DMS153 treated with DMSO at 0.1 percent for 48 hours (cell line): ENCODE results near the gene HNF4A.

Experiments used
- DNase-seq: peaks from one replicate; lab custom pipeline; 2025; ENCODE audit not compliant: unreplicated experiment; lab: John Stamatoyannopoulos, UW

HNF4A gene

DNA sequence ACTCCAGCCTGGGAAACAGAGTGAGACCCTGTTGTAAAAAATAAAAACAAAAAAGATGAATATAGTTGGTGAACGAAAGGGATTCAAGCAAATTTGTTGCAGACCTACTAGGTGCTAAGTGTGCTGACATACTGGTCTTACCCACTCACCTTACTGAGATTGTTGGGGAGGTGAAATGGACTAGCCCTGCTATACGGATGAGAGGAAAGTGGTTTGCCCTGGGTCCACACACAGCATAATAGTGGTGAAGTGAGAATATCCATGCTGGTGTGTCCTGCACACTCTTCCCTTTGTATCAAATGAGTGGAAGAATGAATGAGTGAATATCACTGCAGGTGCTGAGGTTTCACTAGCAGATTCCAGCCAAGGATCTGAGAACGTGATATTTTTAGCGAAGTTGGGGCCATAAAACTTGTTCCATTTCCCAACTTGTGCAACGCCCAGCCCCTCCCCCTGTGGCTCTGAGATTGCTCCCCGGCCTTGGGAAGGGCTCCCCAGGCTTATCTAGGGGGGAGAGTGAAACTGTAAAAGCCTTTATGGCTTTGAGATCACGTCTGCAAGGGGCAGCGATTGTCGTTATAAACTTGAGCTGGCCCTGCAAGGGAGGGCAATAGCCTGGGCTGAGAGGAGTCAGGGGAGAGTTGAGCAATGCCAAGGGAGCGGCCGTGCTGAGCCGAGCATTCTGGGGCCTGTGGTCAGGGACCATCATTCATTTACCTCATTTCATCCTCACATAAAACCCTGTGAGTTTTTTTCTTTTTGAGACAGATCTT is 87.0 kb downstream of the HNF4A start:
- no peak for DNase-seq

DNA sequence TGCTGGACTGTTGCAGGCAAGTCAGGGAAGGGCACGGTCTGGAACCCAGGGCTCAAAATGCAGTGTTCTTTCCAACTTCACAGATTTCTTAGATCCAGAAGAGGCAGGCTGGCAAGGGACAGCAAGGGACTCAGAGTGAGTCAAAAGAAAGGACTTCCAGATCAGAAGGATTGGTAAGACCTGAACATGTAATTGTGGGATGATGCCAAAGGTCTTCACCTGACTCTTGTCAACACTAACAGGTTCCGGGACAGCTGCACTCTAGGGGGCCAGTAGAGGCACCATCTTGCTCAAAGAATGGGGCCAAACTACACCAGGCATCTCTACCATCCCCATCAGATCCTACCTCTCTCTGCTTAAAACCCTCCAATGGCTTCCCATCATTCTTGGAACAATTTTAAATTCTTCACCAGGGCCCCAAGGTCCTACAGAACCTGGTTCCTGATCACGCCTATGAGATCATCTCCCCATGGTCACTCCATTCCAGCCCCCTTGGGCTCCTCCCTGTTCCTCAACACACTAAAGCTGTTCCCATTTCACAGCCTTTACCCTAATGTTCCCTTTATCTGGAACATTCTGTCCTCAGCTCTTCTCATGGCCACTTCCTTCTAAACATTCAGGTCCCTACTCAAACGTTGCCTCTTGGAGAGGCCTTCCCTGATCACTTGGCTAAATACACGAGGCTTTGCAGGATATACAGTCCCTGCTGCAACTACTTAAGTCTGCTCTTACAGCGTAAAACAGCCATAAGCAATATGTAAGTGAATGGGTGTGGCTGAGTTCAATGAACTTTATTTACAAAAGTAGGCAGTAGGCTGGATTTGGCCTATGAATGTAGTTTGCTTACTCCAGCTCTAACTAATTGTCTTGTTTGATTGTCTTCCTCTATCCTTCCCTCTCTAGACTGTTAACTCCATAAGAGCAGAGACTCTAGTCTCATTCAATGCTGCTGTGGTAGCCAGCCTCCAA is 90.5 kb downstream of the HNF4A start:
- no peak for DNase-seq

GRCh38 chr20:44447827-44448419 is 92.4 kb downstream of the HNF4A start:
- no peak for DNase-seq

DNA sequence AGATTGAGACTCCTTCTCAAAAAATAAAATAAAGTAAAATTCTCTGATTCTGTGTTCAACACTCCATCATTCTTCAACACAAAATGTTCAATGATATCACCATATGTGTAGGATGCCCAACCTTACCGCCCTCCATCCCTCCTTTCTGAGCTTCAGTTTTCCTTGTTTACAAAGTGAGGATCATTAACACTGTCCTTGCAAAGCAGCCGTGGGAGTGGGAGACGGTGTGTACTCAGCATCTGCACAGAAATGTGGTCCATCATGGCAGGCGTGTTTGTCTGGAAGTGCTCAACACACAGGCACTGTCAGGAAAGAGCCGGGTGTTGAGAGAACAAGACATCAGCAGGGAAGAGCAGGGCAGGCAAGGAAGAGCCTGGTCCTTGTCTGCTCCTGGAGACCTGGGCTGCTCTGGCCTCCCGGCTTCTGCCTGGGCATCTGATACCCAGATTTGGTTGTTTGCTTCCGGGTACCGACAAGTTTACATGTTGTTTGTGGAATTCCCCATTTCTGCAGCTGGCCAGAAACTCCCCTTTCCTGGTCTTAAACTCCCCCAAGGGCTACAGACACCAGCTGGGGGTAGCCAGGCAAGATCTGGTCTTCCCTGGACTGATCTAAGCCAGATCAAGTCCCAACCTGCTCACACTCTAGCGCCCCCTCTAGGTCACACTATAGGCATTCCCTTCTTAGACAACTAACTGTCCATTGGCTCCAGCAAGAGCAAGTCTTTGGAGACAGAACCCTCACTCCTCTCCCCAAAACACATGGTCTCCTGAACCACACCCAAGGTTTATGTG is 93.5 kb downstream of the HNF4A start:
- no peak for DNase-seq

DNA sequence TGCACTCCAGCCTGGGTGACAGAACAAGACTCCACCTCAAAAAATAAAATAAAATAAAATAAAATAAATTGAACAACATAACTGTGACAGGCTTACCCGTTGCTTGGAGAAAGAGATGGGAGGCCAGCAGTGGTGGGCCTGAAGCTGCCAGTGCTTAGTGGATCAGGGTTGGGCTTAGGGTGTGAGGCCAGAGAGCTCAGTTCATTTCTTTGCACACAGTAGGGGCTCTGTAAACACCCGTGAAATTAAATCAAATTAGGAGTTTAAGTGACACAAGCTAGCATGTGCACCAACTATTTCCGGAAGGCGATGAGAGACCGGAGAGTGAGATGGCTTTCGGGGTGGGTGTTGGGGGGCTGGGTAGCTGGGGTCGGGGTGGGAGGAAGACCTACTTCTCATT is 94.4 kb downstream of the HNF4A start:
- DNase-seq: no peak

DNA sequence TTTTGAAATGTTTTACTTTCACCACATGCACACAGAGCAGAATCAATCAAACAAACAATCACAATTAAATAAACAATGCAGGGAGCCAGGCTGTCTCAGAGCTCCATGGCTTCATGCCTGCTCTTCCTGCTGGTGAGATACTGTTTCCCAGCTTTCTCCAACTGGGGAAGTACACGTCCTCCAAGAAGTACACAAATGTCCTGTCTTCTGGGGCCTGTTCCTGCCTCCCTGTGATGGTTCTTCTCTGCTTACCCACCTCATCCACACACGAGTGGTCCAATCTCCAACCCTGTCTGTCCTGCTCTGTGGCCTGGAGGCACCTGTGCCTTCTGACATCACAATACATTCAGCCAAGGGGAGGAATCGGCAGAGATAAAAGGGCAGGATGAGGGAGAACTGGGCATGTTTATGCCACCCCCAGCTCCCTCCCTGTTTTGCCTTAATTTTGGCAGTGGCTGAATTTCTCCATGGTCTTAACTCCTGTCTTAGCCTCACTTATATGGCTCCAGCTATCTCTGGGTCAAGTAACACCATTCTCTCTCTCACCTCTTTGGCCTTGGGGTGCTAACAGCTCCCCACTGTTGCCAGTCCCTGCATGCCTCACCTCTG is 94.9 kb downstream of the HNF4A start:
- no peak for DNase-seq

DNA sequence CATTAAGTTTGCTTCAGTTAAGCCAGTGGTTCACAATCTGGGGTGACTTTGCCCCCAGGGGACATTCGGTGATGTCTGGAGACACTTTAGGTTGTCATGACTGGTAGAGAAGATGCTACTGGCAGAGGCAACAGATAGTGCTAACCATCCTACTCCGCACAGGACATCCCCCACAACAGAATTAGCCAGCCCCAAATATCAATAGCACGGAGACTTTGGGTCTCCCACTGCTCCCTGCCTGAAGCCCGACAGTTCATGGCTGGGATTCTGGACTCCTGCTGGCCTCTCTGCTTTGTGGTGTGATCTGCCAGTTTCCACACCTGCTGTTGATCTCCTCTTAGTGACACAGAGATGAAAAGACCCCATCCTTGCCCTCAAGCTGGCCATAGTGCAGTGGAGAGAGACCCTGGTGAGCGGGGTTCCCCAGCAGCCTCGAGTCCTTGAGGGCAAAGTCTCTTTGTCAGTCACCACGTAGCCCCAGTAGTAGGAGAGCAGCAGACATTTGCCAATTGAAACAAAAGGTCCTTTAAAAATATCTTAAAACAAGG is 95.5 kb downstream of the HNF4A start:
- no peak for DNase-seq

- DNase-seq: no peak
Observed at GRCh38 chr20:44454306-44454963, 98.9 kb downstream of the HNF4A start.

DNA sequence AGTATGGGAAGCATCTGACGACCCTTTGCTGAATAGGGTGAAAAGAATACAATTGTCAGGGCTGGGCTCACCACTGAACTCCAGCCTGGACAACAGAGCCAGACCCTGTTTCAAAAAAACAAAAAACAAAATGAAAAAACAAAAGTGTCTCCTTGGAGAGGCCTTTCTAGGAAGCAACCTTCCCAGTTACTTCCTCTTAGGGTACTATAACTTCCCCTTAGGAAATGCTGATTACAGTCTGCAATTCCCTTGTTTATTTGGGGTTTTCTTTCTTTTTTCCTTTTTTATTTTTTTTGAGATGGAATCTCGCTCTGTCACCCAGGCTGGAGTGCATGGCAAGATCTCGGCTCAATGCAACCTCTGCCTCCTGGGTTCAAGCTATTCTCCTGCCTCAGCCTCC is 99.6 kb downstream of the HNF4A start:
- no peak for DNase-seq

GRCh38 chr20:44456611-44457010 is 101.1 kb downstream of the HNF4A start:
- no peak for DNase-seq

GRCh38 chr20:44457016-44457415 is 101.5 kb downstream of the HNF4A start:
- no peak for DNase-seq

GRCh38 chr20:44459271-44459670 is 103.8 kb downstream of the HNF4A start:
- no peak for DNase-seq

- DNase-seq: peak; percentile 29
Observed at GRCh38 chr20:44460795-44461141, 105.3 kb downstream of the HNF4A start.

- DNase-seq: no peak
Observed at GRCh38 chr20:44461142-44461802, 105.8 kb downstream of the HNF4A start.

- DNase-seq: no peak
Observed at GRCh38 chr20:44461803-44462174, 106.3 kb downstream of the HNF4A start.

GRCh38 chr20:44463466-44463865 is 108.0 kb downstream of the HNF4A start:
- no peak for DNase-seq

DNA sequence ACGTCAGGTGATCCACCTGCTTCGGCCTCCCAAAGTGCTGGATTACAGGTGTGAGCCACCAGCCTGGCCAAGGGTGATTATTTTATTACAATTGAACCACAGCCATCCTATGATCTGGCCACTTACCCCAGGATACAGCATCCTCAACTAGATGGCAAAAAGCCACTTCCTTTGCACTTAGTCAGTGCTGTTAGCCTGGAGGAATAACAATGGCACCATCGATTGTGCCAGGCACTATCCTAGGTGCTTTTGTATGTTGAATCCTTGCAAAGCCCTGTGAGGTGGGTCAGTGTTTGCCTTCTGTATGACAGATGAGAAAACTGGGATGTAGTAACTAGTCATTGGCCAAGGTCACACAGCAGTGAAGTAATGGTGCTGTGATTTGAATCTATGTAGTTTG is 109.0 kb downstream of the HNF4A start:
- DNase-seq: no peak

- no peak for DNase-seq
Observed at GRCh38 chr20:44465001-44465560, 109.6 kb downstream of the HNF4A start.

- DNase-seq: no peak
Observed at GRCh38 chr20:44467289-44467883, 111.9 kb downstream of the HNF4A start.
